Right lobe of liver (tissue), 4 donors: ENCODE results near the gene DVL3.

Source experiments
- POLR2A ChIP-seq: fragments of 450-650 bp; IDR thresholded peaks from one replicate; pipeline ENCODE4 v1.6.1; 2017; ENCODE audit warnings: antibody characterized with exemption, mild to moderate bottlenecking
- TF ChIP-seq, protein P1 (sequence below), 4 donors: fragments of 200-600 bp in 3 of 4; fragments of 450-650 bp in 1 of 4; IDR thresholded peaks; one replicate each; pipeline versions ENCODE4 v1.5.1 to v1.8.0; 2016 to 2022; ENCODE audit warnings: antibody characterized with exemption in 4 of 4, mild to moderate bottlenecking in 2 of 4
- donor health status: DM: no; HTN: no; CAD: no.
- donor health status: DM: no; HTN: no; CAD: no.
- donor health status: DM: no; HTN: yes; CAD: no.

DNA sequence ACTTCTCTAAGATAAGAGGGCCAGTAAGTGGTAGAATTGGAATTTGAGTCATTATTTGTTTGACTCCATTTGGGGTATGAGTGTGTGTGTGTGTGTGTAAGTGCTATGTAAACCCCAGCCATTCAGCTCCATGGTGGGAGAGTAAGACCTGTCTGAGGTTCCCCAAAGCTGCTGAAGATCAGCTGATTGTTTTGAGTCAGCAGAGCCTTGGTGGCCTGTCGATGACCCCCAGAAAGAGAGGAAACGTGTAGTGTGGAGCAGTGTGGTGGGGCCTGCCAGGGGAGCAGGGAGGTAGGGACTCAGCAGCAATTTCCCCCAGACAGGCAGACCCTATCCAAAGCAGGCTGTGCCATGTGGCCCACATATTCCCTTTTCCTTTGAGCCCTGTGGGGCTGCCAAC is 5.3 kb downstream of the DVL3 start:
- TF ChIP-seq, protein P1, sequence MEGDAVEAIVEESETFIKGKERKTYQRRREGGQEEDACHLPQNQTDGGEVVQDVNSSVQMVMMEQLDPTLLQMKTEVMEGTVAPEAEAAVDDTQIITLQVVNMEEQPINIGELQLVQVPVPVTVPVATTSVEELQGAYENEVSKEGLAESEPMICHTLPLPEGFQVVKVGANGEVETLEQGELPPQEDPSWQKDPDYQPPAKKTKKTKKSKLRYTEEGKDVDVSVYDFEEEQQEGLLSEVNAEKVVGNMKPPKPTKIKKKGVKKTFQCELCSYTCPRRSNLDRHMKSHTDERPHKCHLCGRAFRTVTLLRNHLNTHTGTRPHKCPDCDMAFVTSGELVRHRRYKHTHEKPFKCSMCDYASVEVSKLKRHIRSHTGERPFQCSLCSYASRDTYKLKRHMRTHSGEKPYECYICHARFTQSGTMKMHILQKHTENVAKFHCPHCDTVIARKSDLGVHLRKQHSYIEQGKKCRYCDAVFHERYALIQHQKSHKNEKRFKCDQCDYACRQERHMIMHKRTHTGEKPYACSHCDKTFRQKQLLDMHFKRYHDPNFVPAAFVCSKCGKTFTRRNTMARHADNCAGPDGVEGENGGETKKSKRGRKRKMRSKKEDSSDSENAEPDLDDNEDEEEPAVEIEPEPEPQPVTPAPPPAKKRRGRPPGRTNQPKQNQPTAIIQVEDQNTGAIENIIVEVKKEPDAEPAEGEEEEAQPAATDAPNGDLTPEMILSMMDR (IDR thresholded peaks at IDR 0.05): no peak
- TF ChIP-seq POLR2A: no peak
